Sigmoid colon (tissue), 4 donors: ENCODE measurements around the gene SYCE1L.

Experiments used
- CTCF ChIP-seq, 4 experiments: fragments of 450-650 bp in 3 of 4; fragments of 200-600 bp in 1 of 4; IDR thresholded peaks; one replicate each; pipeline ENCODE4 v1.5.1; 2016 to 2019; ENCODE audit warnings: antibody characterized with exemption in 4 of 4, mild to moderate bottlenecking in 3 of 4, moderate library complexity in 2 of 4
- EP300 ChIP-seq, 4 donors: sonication (generic); formaldehyde crosslinking; IDR thresholded peaks; one replicate each; pipeline ENCODE4 v1.6.1; 2017; ENCODE audit warnings: antibody characterized with exemption in 4 of 4
- POLR2A ChIP-seq, 2 donors: fragments of 450-650 bp; IDR thresholded peaks; one replicate each; pipeline ENCODE4 v1.6.1; 2016; ENCODE audit warnings: antibody characterized with exemption in 2 of 2, mild to moderate bottlenecking in 2 of 2, moderate library complexity in 2 of 2

GRCh38 chr16:77193377-77193776 is 5.8 kb upstream of the SYCE1L start:
- TF ChIP-seq CTCF (IDR thresholded peaks at IDR 0.05) (no peak), POLR2A (IDR thresholded peaks at IDR 0.05) (no peak), EP300 (IDR thresholded peaks at IDR 0.05) (no peak)
